Measurements from ENCODE around the gene NELFE.
"Not testable (repeated sequence)": the region's sequence is repeated elsewhere in the genome, so short reads cannot be mapped to it uniquely, and the experiment has no call there.

NELFE gene

DNA sequence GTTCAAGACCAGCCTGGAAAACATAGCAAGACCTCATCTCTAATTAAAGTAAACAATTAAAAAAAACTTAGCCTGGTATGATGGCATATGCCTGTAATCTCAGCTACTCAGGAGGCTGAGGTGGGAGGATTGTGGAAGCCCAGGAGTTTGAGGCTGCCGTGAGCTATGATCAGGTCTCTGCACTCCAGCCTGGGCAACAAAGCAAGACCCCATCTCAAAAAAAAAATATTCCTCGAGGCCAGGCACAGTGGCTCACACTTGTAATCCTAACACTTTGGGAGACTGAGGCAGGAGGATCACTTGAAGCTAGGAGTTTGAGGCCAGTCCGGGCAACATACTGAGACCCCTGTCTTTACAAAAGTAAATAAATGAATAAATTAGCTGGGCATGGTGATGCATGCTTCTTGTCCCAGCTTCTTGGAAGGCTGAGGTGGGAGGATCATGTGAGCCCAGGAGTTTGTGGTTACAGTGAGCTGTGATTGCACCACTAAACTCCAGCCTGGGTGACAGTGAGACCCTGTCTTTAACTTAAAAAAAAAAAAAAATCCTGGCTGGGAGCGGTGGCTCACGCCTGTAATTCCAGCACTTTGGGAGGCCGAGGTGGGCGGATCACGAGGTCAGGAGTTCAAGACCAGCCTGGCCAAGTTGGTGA, 40.6 kb downstream of the NELFE start:
- no peak for DNase-seq (ENCODE audit: low spot score)

DNA sequence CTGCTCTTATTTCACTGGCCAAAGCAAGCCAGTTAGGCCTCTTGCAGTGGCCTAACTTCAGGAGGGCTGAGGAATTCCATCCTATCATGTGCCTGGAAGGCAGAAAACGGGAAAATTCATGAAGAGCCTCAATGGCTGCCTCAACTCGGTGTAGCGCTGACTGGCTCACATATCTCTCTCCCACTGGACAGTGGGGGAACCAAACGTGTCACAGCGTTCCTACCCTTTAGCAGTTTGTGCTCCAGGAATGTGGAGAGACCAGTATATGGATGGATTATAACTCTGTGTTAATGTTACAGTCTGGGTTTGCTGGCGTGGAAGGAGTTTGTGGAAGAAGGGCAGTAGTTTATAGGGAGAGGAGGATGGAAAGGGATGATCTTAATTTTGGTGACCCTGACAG, 43.0 kb downstream of the NELFE start:
- no peak for DNase-seq (ENCODE audit: low spot score)

DNA sequence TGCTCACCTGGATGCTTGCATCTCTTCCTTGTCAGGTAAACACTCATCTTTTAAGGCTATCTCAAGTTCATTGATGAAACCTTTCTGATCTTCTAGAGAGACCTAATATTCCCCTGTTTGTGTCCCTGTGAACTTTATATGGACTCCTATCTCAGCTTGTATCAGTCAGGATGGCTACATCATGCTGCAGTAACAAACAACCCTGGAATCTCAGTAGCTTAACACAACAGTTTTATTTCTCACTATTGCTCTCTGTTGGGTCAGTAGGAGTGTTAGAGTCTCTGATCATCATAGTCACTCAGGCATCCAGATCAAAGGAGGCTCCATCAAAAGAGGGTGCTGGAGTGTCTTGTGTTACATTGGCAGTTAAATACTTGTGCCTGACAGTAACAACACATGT, 43.4 kb downstream of the NELFE start:
- DNase-seq (ENCODE audit: low spot score), result no peak

DNA sequence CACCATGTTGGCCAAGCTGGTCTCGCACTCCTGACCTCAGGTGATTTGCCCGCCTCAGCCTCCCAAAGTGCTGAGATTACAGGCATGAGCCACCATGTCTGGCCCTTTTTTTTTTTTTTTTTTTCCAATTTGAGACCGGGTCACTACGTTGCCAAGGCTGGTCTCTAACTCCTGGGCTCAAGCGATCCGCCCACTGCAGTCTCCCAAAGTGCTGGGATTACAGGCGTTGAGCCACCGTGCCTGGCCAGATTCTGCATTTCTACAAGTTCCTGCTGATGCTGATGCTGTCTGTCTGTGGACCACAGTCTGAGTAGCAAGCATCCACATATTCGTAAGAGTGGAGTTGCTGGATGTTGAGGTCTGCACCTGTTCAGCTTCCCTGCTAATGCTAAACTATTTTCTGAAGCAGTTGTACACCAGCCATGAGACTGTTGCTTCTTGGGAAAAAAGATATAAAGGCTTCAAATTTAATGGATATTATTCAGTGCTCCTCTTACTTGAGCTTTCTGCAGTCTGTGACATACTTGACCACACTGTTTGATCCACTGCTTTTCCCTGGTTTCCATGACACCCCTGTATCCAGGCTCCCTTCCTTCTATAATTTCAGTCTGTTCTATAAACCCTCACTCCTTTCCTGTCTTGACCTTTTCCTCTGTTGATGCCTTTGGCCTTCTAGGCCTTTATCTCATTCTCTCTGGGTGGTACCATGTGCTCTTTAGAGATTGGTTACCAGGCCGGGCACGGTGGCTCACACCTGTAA, 46.8 kb downstream of the NELFE start:
- DNase-seq (ENCODE audit: low spot score), result no peak

DNA sequence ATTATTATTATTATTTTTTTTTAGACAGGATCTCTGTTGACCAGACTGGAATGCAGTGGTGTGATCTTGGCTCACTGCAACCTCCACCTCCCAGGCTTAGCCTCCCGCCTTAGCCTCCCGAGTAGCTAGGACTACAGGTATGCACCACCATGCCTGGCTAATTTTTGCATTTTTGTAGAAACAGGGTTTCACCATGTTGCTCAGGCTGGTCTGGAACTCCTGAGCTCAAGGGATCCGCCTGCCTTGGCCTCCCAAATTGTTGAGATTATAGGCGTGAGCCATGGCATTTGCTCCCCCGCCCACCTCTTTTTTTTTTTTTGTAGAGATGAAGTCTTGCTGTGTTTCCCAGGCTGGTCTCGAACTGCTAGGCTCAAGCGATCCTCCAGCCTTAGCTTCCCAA, 49.5 kb downstream of the NELFE start:
- not testable (repeated sequence) for DNase-seq (ENCODE audit: low spot score)

DNA sequence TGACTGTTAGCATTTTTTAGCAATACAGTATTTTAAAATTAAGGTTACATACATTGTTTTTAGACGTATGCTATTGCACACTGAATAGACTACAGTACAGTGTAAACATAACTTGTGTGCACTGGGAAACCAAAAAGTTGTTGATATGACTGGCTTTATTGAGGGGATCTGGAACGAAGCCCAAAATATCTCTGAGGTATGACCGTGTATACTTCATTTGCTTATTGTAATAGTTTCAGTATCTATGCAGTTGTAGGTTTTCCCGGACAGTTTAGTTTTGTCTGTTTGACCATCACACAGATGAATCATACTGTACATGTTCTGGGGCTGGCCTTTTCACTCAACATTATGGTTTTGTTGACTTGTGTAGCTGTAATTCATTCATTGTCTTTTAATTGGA, 50.0 kb downstream of the NELFE start:
- DNase-seq (ENCODE audit: low spot score), result no peak

DNA sequence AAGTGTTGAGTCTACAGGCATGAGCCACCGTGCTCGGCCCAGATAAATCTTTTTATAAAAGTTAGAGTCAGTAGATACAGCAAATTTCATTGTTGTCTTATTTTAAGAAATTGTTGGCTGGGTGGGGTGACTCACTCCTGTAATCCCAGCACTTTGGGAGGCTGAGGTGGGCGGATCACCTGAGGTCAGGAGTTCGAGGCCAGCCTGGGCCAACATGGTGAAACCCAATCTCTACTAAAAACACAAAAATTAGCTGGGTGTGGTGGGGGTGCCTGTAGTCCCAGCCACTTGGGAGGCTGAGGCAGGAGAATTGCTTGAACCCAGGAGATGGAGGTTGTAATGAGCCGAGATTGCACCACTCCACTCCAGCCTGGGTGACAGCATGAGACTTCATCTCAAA, 50.5 kb downstream of the NELFE start:
- not testable (repeated sequence) for DNase-seq (ENCODE audit: low spot score)

DNA sequence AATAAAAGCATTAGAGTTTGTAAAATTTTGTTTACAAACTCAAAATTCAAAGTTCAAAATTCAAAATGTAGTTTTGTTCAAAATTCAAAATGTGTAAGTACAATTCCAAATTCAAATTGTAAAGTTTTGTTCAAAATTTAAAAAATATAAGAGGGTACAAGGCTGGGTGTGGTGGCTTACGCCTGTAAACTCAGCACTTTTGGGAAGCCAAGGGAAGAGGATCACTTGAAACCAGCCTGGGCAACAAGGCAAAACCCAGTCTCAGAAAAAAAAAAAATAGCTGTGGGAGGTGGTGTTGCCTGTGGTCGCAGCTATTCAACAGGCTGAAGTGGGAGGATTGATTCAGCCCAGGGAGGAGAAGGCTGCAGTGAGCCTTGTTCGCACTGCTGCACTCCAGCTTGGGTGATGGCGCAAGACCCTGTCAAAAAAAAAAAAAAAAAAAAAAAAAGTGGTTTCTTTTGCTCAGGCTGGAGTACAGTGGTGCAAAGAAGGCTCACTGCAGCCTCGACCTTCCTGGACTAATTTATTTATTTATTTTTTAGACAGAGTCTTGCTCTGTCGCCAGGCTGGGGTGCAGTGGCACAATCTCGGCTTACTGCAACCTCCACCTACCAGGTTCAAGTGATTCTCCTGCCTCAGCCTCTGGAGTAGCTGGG, 51.5 kb downstream of the NELFE start:
- DNase-seq (ENCODE audit: low spot score), result no peak

DNA sequence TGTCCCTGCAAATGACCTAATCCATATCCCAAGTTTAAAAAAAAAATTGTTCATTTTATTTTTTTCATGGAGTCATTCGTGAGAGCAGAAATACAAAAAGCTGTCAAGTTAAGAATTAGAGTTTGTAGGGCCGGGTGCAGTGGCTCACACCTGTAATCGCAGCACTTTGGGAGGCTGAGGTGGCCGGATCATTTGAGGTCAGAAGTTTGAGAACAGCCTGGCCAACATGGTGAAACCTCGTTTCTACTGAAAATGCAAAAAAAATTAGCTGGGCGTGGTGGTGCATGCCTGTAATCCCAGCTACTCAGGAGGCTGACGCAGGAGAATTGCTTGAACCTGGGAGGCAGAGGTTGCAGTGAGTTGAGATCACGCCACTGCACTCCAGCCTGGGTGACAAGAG, 52.0 kb downstream of the NELFE start:
- DNase-seq (ENCODE audit: low spot score), result not testable (repeated sequence)

DNA sequence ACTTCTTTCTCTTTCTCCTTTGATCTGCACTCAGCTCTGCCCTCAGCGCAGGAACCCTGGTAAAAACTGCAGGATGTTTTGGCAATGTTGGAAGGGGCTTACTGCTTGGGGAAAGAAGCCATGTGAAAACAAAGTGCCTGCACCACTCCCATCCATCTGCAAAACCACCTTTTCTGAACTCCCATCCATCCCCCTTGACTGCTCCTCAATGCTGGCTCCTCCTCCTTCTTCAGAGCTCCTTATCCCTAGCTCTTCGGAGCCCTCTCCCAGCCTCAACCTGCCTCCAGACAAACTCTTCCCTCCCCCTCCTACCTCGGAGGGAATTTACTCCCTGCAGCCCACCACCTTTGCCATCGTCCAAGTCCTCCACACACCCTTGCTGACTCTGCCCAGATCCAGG, 52.6 kb downstream of the NELFE start:
- no peak for DNase-seq (ENCODE audit: low spot score)

DNA sequence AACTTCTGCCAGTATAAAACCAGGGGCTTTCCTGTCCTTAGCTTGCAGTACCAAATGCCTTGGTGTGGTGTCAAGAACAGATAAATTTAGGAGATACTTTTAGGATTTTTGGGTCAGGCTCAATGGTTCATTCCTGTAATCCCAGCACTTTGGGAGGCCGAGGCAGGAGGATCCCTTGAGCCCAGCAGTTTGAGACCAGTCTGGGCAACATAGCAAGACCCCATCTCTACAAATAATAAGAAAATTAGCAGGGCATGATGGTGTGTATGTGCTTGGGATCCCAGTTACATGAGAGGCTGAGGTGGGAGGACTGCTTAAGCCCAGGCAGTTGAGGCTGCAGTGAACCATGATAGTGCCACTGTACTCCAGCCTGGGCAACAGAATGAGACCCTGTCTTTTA, 53.7 kb downstream of the NELFE start:
- DNase-seq (ENCODE audit: low spot score), result no peak

DNA sequence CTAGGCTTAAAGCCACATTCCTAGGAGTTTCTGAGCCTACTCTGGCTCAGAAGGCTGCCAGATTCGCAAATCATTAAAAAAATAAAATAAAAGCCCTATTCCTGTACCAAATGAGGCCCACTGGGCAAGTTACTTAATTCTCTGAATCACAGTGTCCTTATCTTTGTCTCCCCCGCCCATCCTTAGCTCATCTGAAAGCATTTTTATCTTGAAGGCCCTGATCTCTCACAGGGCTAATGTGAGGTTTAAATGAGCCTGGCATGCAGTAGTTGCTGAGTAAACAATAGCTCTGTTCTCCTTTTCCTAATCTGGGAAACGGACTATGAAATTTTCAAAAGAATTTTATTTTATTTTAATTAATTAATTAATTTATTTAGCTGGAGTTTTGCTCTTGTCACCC, 54.8 kb downstream of the NELFE start:
- DNase-seq (ENCODE audit: low spot score), result no peak
